ENCODE data around the gene OSBPL1A.

DNA sequence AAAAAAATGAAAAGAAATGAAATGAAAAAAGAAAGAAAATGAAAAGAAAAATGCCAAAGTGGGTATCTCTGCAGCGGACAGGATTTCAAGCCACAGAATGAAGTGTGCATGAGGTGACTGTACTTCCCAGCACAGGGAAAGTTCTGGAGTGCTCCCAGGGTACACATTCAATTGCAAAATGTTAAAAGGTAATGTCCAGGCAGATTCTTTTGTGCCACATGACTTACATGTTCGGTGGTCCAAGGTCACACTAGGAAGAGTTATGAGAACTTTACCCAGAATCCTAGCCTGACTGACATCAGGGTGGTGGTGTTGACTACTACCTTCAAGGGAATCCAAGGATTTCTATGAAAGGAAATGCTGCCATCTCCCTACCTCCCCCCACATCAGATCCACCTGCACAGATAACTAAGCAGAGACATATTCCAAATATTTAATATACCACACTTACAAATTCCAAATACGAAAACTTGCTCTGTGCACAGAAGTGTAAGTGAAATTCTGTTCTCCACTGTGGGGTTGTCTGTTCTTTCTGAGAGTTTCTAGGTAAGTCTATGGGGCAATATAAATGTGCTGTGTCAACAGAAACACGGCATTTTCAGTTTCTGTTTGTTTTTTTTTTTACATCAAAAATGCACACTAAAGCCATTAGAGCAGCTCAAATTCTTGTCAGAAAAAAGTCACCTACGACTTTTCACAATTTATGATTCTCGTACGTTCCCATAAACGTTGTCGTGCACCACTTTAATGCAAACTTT, 202.1 kb downstream of the OSBPL1A start:
- TF ChIP-seq, protein P1, sequence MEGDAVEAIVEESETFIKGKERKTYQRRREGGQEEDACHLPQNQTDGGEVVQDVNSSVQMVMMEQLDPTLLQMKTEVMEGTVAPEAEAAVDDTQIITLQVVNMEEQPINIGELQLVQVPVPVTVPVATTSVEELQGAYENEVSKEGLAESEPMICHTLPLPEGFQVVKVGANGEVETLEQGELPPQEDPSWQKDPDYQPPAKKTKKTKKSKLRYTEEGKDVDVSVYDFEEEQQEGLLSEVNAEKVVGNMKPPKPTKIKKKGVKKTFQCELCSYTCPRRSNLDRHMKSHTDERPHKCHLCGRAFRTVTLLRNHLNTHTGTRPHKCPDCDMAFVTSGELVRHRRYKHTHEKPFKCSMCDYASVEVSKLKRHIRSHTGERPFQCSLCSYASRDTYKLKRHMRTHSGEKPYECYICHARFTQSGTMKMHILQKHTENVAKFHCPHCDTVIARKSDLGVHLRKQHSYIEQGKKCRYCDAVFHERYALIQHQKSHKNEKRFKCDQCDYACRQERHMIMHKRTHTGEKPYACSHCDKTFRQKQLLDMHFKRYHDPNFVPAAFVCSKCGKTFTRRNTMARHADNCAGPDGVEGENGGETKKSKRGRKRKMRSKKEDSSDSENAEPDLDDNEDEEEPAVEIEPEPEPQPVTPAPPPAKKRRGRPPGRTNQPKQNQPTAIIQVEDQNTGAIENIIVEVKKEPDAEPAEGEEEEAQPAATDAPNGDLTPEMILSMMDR (IDR thresholded peaks at IDR 0.05) = no peak
- TF ChIP-seq POLR2A (IDR thresholded peaks at IDR 0.05) = no peak
- no peak for TF ChIP-seq POLR2AphosphoS5 (IDR thresholded peaks at IDR 0.05)
- no peak for TF ChIP-seq EP300 (IDR thresholded peaks at IDR 0.05)
